ENCODE data around the gene COL27A1.

COL27A1 gene

DNA sequence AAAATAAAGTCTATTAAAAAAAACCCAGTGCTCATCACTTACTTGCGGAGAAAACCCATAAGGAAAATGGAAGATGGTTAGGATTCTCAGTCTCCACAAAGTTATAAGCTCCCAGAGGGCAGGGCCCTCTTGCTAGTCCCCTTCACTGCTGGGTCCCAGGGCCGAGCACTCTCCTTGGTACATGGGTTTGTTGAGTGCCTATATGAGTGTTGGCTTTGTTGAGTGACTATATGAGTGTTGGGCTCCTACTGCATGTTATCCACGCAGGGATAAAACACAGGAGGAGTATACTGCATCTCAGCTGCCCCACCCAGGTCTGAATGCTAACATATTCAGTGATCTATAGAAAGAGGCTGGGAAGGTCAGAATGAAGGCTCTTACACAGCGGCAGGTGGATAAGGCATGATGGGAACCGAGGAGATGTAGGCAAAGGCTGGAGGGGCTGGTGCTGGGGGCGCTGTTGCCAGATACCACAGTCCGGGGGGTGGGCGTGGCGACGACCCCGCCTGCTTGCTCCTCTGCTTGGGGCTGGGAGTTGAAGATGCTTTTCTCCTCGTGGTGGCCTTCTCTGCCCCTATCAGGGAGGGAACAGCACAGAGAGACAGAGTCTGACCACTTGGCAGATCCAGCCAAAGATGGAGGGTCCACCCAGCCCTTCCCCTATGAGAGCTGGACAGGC is 186.0 kb downstream of the COL27A1 start:
- no peak for DNase-seq (ENCODE audit: low read depth, low spot score)
- ChIA-PET CTCF (interaction anchor here (0.7 to 4.5 kb wide), 5 partner anchors 8 to 73 kb away, joined by 3 to 35 read pairs (median 6); no protein-coding TSS in a partner anchor), POLR2A (no interaction called here)
- TF ChIP-seq, protein P1, sequence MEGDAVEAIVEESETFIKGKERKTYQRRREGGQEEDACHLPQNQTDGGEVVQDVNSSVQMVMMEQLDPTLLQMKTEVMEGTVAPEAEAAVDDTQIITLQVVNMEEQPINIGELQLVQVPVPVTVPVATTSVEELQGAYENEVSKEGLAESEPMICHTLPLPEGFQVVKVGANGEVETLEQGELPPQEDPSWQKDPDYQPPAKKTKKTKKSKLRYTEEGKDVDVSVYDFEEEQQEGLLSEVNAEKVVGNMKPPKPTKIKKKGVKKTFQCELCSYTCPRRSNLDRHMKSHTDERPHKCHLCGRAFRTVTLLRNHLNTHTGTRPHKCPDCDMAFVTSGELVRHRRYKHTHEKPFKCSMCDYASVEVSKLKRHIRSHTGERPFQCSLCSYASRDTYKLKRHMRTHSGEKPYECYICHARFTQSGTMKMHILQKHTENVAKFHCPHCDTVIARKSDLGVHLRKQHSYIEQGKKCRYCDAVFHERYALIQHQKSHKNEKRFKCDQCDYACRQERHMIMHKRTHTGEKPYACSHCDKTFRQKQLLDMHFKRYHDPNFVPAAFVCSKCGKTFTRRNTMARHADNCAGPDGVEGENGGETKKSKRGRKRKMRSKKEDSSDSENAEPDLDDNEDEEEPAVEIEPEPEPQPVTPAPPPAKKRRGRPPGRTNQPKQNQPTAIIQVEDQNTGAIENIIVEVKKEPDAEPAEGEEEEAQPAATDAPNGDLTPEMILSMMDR (IDR thresholded peaks at IDR 0.05; ENCODE audit: insufficient read depth, low read length, missing control alignments): no peak
- no peak overlapping the region for H3K4me3 ChIP-seq (ENCODE audit: low read depth, low read length)

DNA sequence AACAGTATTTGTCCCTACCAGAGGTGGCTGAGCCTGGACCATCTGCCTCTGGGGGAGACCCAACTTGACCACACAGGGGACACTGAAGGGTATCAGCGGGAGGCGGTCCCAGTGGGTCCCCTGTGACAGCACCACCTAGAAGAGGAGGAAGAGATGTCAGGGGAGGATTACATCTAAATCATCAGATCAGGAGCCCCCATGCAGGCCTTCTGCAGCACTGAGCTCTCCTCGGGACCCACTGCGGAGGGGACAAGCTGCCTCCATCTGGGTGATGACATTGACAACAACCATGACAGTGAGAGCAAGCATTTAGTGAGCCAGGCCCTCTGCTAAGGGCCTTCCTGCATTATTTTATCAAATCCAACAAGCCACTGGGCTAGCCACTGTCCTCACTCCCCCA is 186.7 kb downstream of the COL27A1 start:
- TF ChIP-seq, protein P1 (IDR thresholded peaks at IDR 0.05; ENCODE audit: insufficient read depth, low read length, missing control alignments): no peak
- no peak for DNase-seq (ENCODE audit: low read depth, low spot score)
- CTCF ChIA-PET: interaction anchor here (1.0 to 1.2 kb wide), 2 partner anchors 26 to 58 kb away, joined by 3 read pairs; no protein-coding TSS in a partner anchor
- POLR2A ChIA-PET: no interaction called here
- H3K4me3 ChIP-seq (ENCODE audit: low read depth, low read length): no peak overlapping the region

- ChIA-PET CTCF (interaction anchor here (1.0 to 1.2 kb wide), 2 partner anchors 25 to 57 kb away, joined by 3 read pairs; no protein-coding TSS in a partner anchor), POLR2A (no interaction called here)
- no peak overlapping the region for H3K4me3 ChIP-seq (ENCODE audit: low read depth, low read length)
- TF ChIP-seq, protein P1 (IDR thresholded peaks at IDR 0.05; ENCODE audit: insufficient read depth, low read length, missing control alignments): no peak
- no peak for DNase-seq (ENCODE audit: low read depth, low spot score)
Observed at GRCh38 chr9:114342755-114343440, 187.6 kb downstream of the COL27A1 start.

GRCh38 chr9:114343471-114344187 is 188.3 kb downstream of the COL27A1 start:
- CTCF ChIA-PET: interaction anchor here (0.8 to 1.2 kb wide), 3 partner anchors 9 to 44 kb away, joined by 3 read pairs; partner anchors contain the start of gene AKNA
- TF ChIP-seq, protein P1 (IDR thresholded peaks at IDR 0.05; ENCODE audit: insufficient read depth, low read length, missing control alignments): no peak
- no peak overlapping the region for H3K4me3 ChIP-seq (ENCODE audit: low read depth, low read length)

GRCh38 chr9:114344188-114344566 is 188.8 kb downstream of the COL27A1 start:
- POLR2A ChIA-PET: no interaction called here
- no peak overlapping the region for H3K4me3 ChIP-seq (ENCODE audit: low read depth, low read length)
- TF ChIP-seq, protein P1 (IDR thresholded peaks at IDR 0.05; ENCODE audit: insufficient read depth, low read length, missing control alignments): no peak
- CTCF ChIA-PET: interaction anchor here (0.8 to 1.2 kb wide), 3 partner anchors 10 to 43 kb away, joined by 3 read pairs; partner anchors contain the start of gene AKNA
- DNase-seq (ENCODE audit: low read depth, low spot score): no peak

More at GRCh38 chr9:114343471-114344187, 188.3 kb downstream of the COL27A1 start:
- no peak for DNase-seq (ENCODE audit: low read depth, low spot score)
- POLR2A ChIA-PET: no interaction called here
